WTC11 (cell line): ENCODE data around the gene TPCN2. TPM values are rescaled to one million over a fixed set of nuclear protein-coding genes. Genes with fewer than 3 reads are reported as not detected.
A peak's percentile ranks its signal among the peaks of the same experiment; 100 is the strongest.

ENCODE experiments used
- ATAC-seq: fragments of 200-7000 bp; cut with Tn5 transposase; 2 replicates; pipeline ENCODE4 v1.10.0; 2021; ENCODE audit warnings: mild to moderate bottlenecking, moderate library complexity
- CTCF ChIA-PET: fragments of 300-600 bp; sonication (Branson Sonifier 250); formaldehyde crosslinking; loops from one replicate; lab custom pipeline; 2021; ENCODE audit warnings: antibody characterized with exemption; lab: Charles Lee
- POLR2A ChIA-PET: fragments of 350-600 bp; sonication (Branson Sonifier 250); formaldehyde crosslinking; loops from one replicate; lab custom pipeline; 2021; ENCODE audit warnings: antibody characterized with exemption; lab: Charles Lee
- DNase-seq: peaks from one replicate; pipeline ENCODE4 v3.0.0; 2021; ENCODE audit warnings: low spot score
- H3K27ac Mint-ChIP-seq: 2 replicates; pipeline ENCODE4 v1.8.0; 2021; ENCODE audit warnings: mixed read lengths
- H3K27me3 Mint-ChIP-seq: 2 replicates; pipeline ENCODE4 v1.8.0; 2021; ENCODE audit warnings: low read depth, mild to moderate bottlenecking, moderate library complexity, mixed read lengths
- H3K36me3 Mint-ChIP-seq: 2 replicates; pipeline ENCODE4 v1.8.0; 2021; ENCODE audit warnings: mixed read lengths
- H3K4me1 Mint-ChIP-seq: 2 replicates; pipeline ENCODE4 v1.8.0; 2022; ENCODE audit warnings: mixed read lengths
- H3K4me3 Mint-ChIP-seq: 2 replicates; pipeline ENCODE4 v1.8.0; 2021; ENCODE audit warnings: mild to moderate bottlenecking, moderate library complexity, mixed read lengths
- H3K9me3 Mint-ChIP-seq: 2 replicates; pipeline ENCODE4 v1.8.0; 2021; ENCODE audit warnings: mixed read lengths
- ESRRA ChIP-seq: sonication (generic); formaldehyde crosslinking; IDR thresholded peaks from 2 replicates; pipeline ENCODE4 v1.8.1; 2022; ENCODE audit warnings: mild to moderate bottlenecking, missing genetic modification reagents, borderline replicate concordance
- FOXP1 ChIP-seq: sonication (generic); formaldehyde crosslinking; IDR thresholded peaks from 2 replicates; pipeline ENCODE4 v1.8.0; 2022; ENCODE audit warnings: missing genetic modification reagents, mild to moderate bottlenecking, moderate library complexity, borderline replicate concordance
- GABPB1 ChIP-seq: sonication (generic); formaldehyde crosslinking; IDR thresholded peaks from 2 replicates; pipeline ENCODE4 v1.8.1; 2023; ENCODE audit warnings: mild to moderate bottlenecking, missing genetic modification reagents
- HMGA2 ChIP-seq: fragments of 250-450 bp; sonication (Bioruptor Pico); IDR thresholded peaks from 2 replicates; pipeline ENCODE4 v1.4.0; 2021; ENCODE audit warnings: mild to moderate bottlenecking, moderate library complexity
- JAZF1 ChIP-seq: fragments of 250-450 bp; sonication (Bioruptor Pico); IDR thresholded peaks from 2 replicates; pipeline ENCODE4 v1.9.0; 2021; ENCODE audit warnings: moderate library complexity, mild to moderate bottlenecking, inconsistent platforms
- MXD4 ChIP-seq: fragments of 250-450 bp; sonication (Bioruptor Pico); IDR thresholded peaks from 2 replicates; pipeline ENCODE4 v1.8.0; 2021; ENCODE audit warnings: mild to moderate bottlenecking, moderate library complexity, borderline replicate concordance
- RELA ChIP-seq: sonication (generic); formaldehyde crosslinking; IDR thresholded peaks from 2 replicates; pipeline ENCODE4 v1.8.1; 2022; ENCODE audit warnings: missing genetic modification reagents, mild to moderate bottlenecking, borderline replicate concordance
- RORB ChIP-seq: fragments of 250-450 bp; sonication (Bioruptor Pico); IDR thresholded peaks from 2 replicates; pipeline ENCODE4 v1.9.0; 2021; ENCODE audit warnings: mild to moderate bottlenecking
- SMAD3 ChIP-seq: sonication (generic); formaldehyde crosslinking; IDR thresholded peaks from 2 replicates; pipeline ENCODE4 v1.8.0; 2022; ENCODE audit warnings: missing genetic modification reagents, mild to moderate bottlenecking, borderline replicate concordance
- SOX15 ChIP-seq: fragments of 250-450 bp; sonication (Bioruptor Pico); IDR thresholded peaks from 2 replicates; pipeline ENCODE4 v1.9.0; 2021; ENCODE audit warnings: mild to moderate bottlenecking
- TEAD4 ChIP-seq: sonication (generic); formaldehyde crosslinking; IDR thresholded peaks from 2 replicates; pipeline ENCODE4 v1.8.0; 2022; ENCODE audit warnings: mild to moderate bottlenecking, missing genetic modification reagents
- TP53 ChIP-seq: sonication (generic); formaldehyde crosslinking; IDR thresholded peaks from 2 replicates; pipeline ENCODE4 v1.8.1; 2023; ENCODE audit warnings: mild to moderate bottlenecking, missing genetic modification reagents
- ZBTB21 ChIP-seq: sonication (generic); formaldehyde crosslinking; IDR thresholded peaks from 2 replicates; pipeline ENCODE4 v1.8.1; 2023; ENCODE audit warnings: mild to moderate bottlenecking, missing genetic modification reagents, borderline replicate concordance
- total RNA-seq: library from RNA; stranded (reverse); gene quantifications from 3 replicates; pipeline ENCODE4 v1.2.3, GENCODE V29; 2021
- TF ChIP-seq, protein P1 (sequence below): sonication (generic); formaldehyde crosslinking; IDR thresholded peaks from 2 replicates; pipeline ENCODE4 v1.8.0; 2023; ENCODE audit warnings: missing genetic modification reagents, mild to moderate bottlenecking, borderline replicate concordance
- TF ChIP-seq, protein P2 (sequence below): sonication (generic); formaldehyde crosslinking; IDR thresholded peaks from 2 replicates; pipeline ENCODE4 v1.8.0; 2023; ENCODE audit warnings: mild to moderate bottlenecking, missing genetic modification reagents
- TF ChIP-seq, protein P3 (sequence below): sonication (generic); formaldehyde crosslinking; IDR thresholded peaks from 2 replicates; pipeline ENCODE4 v1.8.0; 2022; ENCODE audit warnings: mild to moderate bottlenecking, missing genetic modification reagents
- TF ChIP-seq, protein P4 (sequence below): sonication (generic); formaldehyde crosslinking; IDR thresholded peaks from 2 replicates; pipeline ENCODE4 v1.8.0; 2023; ENCODE audit warnings: missing genetic modification reagents

The TPCN2 gene
- total RNA-seq, 1 experiment from 2014 or later: 24.6 TPM

DNA sequence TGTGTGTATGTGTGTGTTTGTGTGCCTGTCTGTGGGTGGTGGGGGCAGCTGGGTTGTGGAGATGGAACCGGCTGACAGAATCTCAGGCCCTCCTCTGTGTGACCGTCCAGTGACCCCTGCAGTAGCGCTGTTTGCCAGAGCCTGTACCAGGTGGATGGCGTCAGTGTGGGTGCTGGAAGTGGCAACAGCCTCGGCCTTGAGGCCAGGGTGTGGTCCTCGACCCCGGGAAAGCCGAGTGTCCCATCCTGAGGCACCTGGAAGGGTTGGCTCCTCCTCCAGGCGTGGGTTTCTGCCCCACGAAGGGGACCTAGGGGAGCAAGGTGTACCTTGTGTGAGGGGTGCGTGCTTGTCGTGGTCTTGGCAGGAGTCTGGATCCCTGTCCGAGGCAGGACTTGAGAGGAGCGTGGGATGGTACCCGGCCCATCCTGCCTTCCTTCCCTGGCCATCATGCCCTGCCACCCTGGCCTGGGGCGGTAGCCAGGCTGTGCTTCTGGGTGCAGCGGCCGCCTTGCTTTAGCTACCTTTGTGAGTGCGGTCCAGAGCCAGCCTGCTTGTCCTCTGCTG is 16.5 kb downstream of the TPCN2 start:
- no peak for ATAC-seq
- no peak for DNase-seq
- H3K4me1 Mint-ChIP-seq: no peaks in the 10 kb centered on the region
- no peaks in the 10 kb centered on the region; the same call in 1 of the 2 replicates for H3K27me3 Mint-ChIP-seq
- TF ChIP-seq, protein P1, sequence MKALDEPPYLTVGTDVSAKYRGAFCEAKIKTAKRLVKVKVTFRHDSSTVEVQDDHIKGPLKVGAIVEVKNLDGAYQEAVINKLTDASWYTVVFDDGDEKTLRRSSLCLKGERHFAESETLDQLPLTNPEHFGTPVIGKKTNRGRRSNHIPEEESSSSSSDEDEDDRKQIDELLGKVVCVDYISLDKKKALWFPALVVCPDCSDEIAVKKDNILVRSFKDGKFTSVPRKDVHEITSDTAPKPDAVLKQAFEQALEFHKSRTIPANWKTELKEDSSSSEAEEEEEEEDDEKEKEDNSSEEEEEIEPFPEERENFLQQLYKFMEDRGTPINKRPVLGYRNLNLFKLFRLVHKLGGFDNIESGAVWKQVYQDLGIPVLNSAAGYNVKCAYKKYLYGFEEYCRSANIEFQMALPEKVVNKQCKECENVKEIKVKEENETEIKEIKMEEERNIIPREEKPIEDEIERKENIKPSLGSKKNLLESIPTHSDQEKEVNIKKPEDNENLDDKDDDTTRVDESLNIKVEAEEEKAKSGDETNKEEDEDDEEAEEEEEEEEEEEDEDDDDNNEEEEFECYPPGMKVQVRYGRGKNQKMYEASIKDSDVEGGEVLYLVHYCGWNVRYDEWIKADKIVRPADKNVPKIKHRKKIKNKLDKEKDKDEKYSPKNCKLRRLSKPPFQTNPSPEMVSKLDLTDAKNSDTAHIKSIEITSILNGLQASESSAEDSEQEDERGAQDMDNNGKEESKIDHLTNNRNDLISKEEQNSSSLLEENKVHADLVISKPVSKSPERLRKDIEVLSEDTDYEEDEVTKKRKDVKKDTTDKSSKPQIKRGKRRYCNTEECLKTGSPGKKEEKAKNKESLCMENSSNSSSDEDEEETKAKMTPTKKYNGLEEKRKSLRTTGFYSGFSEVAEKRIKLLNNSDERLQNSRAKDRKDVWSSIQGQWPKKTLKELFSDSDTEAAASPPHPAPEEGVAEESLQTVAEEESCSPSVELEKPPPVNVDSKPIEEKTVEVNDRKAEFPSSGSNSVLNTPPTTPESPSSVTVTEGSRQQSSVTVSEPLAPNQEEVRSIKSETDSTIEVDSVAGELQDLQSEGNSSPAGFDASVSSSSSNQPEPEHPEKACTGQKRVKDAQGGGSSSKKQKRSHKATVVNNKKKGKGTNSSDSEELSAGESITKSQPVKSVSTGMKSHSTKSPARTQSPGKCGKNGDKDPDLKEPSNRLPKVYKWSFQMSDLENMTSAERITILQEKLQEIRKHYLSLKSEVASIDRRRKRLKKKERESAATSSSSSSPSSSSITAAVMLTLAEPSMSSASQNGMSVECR (CRISPR knock-in tag): no peak
- TF ChIP-seq, protein P2, sequence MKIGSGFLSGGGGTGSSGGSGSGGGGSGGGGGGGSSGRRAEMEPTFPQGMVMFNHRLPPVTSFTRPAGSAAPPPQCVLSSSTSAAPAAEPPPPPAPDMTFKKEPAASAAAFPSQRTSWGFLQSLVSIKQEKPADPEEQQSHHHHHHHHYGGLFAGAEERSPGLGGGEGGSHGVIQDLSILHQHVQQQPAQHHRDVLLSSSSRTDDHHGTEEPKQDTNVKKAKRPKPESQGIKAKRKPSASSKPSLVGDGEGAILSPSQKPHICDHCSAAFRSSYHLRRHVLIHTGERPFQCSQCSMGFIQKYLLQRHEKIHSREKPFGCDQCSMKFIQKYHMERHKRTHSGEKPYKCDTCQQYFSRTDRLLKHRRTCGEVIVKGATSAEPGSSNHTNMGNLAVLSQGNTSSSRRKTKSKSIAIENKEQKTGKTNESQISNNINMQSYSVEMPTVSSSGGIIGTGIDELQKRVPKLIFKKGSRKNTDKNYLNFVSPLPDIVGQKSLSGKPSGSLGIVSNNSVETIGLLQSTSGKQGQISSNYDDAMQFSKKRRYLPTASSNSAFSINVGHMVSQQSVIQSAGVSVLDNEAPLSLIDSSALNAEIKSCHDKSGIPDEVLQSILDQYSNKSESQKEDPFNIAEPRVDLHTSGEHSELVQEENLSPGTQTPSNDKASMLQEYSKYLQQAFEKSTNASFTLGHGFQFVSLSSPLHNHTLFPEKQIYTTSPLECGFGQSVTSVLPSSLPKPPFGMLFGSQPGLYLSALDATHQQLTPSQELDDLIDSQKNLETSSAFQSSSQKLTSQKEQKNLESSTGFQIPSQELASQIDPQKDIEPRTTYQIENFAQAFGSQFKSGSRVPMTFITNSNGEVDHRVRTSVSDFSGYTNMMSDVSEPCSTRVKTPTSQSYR: no peak
- TF ChIP-seq TEAD4 (CRISPR knock-in tag): no peak
- TF ChIP-seq FOXP1 (CRISPR knock-in tag): no peak
- TF ChIP-seq HMGA2 (CRISPR knock-in tag): no peak
- no peak for TF ChIP-seq MXD4 (CRISPR knock-in tag)
- CTCF ChIA-PET: no interaction called here
- H3K9me3 Mint-ChIP-seq: no peaks in the 10 kb centered on the region
- peaks cover 2% of the 10 kb centered on the region; the same call in 1 of the 2 replicates for H3K36me3 Mint-ChIP-seq
- POLR2A ChIA-PET: no interaction called here
- H3K4me3 Mint-ChIP-seq: no peak overlapping the region
- H3K27ac Mint-ChIP-seq: no peak overlapping the region

DNA sequence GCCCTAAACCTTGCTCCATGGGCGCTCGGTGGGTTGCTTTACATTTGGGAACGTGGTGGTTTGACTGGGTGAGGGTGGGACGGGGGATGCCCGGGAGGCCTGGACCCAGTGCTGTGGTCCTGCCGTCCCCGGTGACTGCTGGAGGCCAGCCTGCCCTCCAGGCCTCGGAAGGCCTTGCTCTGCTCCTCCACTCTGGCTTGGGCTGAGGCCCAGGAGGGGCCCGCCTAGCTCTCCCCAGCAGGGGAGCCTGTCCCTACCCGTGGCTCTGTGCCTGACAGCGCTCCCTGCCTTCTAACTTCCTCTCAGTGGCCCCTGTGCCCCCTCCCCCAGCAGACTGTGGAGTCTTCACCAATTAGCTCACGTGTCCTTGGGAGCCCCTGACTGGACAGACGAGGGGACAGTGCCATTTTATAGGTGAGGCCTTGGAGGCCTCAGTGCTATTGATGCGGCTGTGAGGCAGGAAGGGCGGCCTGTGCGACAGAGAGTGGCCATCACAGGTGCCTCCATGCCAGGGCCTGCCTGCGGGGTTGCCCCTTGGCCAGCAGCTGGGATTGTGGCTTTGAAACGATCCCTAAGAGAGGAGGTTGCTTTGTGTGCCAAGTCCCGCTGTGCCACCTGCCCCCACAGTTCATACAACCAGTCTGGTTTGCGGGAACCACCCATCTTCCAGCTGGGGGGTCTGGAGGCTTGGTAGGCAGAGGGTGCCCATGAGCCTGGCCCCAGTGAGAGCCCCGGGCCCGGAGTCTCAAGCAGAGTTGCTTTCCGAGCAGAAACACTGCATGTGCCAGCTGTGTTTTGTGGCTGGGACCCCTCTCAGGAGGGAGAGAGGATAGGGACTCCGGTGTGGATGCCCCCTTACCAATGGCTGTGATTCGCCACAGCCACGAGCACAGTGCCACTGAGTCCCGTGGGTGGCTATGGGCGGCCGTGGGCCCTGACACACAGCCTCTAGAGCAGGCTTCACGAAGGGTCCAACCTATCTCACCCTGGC is 17.7 kb downstream of the TPCN2 start:
- no peak overlapping the region for H3K4me3 Mint-ChIP-seq
- DNase-seq (no peak), ATAC-seq (peak; percentile 30; the same call in 1 of the 2 replicates)
- H3K27ac Mint-ChIP-seq: no peak overlapping the region
- H3K36me3 Mint-ChIP-seq: peaks cover 8% of the 10 kb centered on the region
- no peaks in the 10 kb centered on the region for H3K4me1 Mint-ChIP-seq
- H3K9me3 Mint-ChIP-seq: no peaks in the 10 kb centered on the region
- H3K27me3 Mint-ChIP-seq: no peaks in the 10 kb centered on the region; the same call in 1 of the 2 replicates
- TF ChIP-seq, protein P3, sequence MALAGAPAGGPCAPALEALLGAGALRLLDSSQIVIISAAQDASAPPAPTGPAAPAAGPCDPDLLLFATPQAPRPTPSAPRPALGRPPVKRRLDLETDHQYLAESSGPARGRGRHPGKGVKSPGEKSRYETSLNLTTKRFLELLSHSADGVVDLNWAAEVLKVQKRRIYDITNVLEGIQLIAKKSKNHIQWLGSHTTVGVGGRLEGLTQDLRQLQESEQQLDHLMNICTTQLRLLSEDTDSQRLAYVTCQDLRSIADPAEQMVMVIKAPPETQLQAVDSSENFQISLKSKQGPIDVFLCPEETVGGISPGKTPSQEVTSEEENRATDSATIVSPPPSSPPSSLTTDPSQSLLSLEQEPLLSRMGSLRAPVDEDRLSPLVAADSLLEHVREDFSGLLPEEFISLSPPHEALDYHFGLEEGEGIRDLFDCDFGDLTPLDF (CRISPR knock-in tag): no peak
- POLR2A ChIA-PET: no interaction called here
- CTCF ChIA-PET: no interaction called here

DNA sequence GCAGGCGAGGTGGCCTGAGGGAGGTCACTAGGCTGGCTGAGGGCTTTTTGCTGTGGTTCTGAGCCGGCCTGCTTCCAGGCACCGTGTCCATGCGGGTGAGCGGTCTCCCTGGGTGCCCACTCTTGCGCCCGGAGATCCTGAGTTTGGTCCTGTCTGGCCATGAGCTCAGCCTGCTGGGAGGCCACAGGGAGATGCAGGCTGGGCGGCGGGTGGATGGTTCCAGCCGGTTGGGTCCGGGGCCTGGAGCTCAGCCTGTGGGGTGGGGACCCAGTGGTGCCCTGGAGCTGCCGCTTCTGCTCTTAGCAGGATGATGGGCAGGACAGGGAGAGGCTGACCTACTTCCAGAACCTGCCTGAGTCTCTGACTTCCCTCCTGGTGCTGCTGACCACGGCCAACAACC is 18.5 kb downstream of the TPCN2 start:
- Mint-ChIP-seq H3K36me3 (peaks cover 8% of the 10 kb centered on the region), H3K4me3 (no peak overlapping the region), H3K27ac (no peak overlapping the region), H3K9me3 (no peaks in the 10 kb centered on the region), H3K4me1 (no peaks in the 10 kb centered on the region), H3K27me3 (no peaks in the 10 kb centered on the region; the same call in 1 of the 2 replicates)
- ChIA-PET CTCF (no interaction called here), POLR2A (no interaction called here)
- DNase-seq (no peak), ATAC-seq (no peak)
- TF ChIP-seq, protein P4, sequence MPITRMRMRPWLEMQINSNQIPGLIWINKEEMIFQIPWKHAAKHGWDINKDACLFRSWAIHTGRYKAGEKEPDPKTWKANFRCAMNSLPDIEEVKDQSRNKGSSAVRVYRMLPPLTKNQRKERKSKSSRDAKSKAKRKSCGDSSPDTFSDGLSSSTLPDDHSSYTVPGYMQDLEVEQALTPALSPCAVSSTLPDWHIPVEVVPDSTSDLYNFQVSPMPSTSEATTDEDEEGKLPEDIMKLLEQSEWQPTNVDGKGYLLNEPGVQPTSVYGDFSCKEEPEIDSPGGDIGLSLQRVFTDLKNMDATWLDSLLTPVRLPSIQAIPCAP (CRISPR knock-in tag): no peak
- TF ChIP-seq, protein P2: no peak
- TF ChIP-seq GABPB1 (CRISPR knock-in tag) (no peak), ESRRA (CRISPR knock-in tag) (no peak), JAZF1 (CRISPR knock-in tag) (no peak), SMAD3 (CRISPR knock-in tag) (no peak), ZBTB21 (CRISPR knock-in tag) (no peak), RORB (CRISPR knock-in tag) (no peak), SOX15 (CRISPR knock-in tag) (no peak), RELA (CRISPR knock-in tag) (no peak), TP53 (no peak)
